HepG2 (cell line): Measurements from ENCODE around the gene TMEM86B. TPM values are rescaled to one million over a fixed set of nuclear protein-coding genes. Genes with fewer than 3 reads are reported as not detected.

Experiments used
- ATAD3A ChIP-seq: sonication (generic); formaldehyde crosslinking; IDR thresholded peaks from 2 replicates; pipeline ENCODE4 v1.4.0; 2020; ENCODE audit warnings: missing genetic modification reagents
- CHCHD3 ChIP-seq: sonication (generic); formaldehyde crosslinking; IDR thresholded peaks from 2 replicates; pipeline ENCODE4 v1.8.0; 2022; ENCODE audit warnings: mild to moderate bottlenecking, missing genetic modification reagents, moderate library complexity
- DNMT3B ChIP-seq: conservative IDR thresholded peaks from 2 replicates; pipeline ENCODE4 v1.6.1; 2016; ENCODE audit warnings: missing biosample characterization, control low read depth
- KLF16 ChIP-seq, 2 experiments: sonication (generic) in 1 of 2; formaldehyde crosslinking in 1 of 2; IDR thresholded peaks; 2 replicates each; pipeline versions ENCODE4 v1.6.1 to v1.8.0; 2016 to 2023; ENCODE audit warnings: missing genetic modification reagents in 2 of 2, missing compliant biosample characterization in 1 of 2
- PAX8 ChIP-seq: sonication (generic); formaldehyde crosslinking; IDR thresholded peaks from 2 replicates; pipeline ENCODE4 v1.8.0; 2022; ENCODE audit warnings: mild to moderate bottlenecking, missing genetic modification reagents, borderline replicate concordance
- SIX4 ChIP-seq: sonication (generic); formaldehyde crosslinking; IDR thresholded peaks from 2 replicates; pipeline ENCODE4 v1.4.0; 2020; ENCODE audit warnings: missing genetic modification reagents
- ZNF383 ChIP-seq: sonication (generic); formaldehyde crosslinking; IDR thresholded peaks from 2 replicates; pipeline ENCODE4 v1.4.0; 2020; ENCODE audit warnings: missing genetic modification reagents, mild to moderate bottlenecking, borderline replicate concordance
- ZNF775 ChIP-seq: sonication (generic); formaldehyde crosslinking; IDR thresholded peaks from 2 replicates; pipeline ENCODE4 v1.4.0; 2020; ENCODE audit warnings: missing genetic modification reagents, mild to moderate bottlenecking, moderate library complexity, borderline replicate concordance
- polyA plus RNA-seq, 8 experiments: library from polyadenylated mRNA; depleted of rRNA in 3 of 8; stranded (reverse) in 7 of 8; unstranded in 1 of 8; fragments of >200 nt; fragmentation: Illumina TruSeq in 4 of 8; extraction: Trizol in 4 of 8; gene quantifications; 2 replicates each; pipeline versions ENCODE4 v1.2.1 to v1.2.3, GENCODE V29; 2011 to 2016; ENCODE audit warnings: low read depth in 4 of 8, missing spikeins in 1 of 8, mixed read lengths in 1 of 8; ENCODE audit not compliant: insufficient read depth in 1 of 8
- total RNA-seq, 5 experiments: library from RNA; depleted of rRNA; stranded (reverse); fragments of >200 nt; fragmentation: Illumina TruSeq; extraction: Trizol; gene quantifications; 2 replicates each; pipeline ENCODE4 v1.2.3, GENCODE V29; 2016; ENCODE audit warnings: low read depth in 1 of 5
- TF ChIP-seq, protein P1 (sequence below): sonication (generic); formaldehyde crosslinking; IDR thresholded peaks from 2 replicates; pipeline ENCODE4 v1.8.1; 2022; ENCODE audit warnings: low read depth, mild to moderate bottlenecking, missing genetic modification reagents
- TF ChIP-seq, protein P2 (sequence below): sonication (generic); formaldehyde crosslinking; IDR thresholded peaks from 2 replicates; pipeline ENCODE4 v1.9.0; 2021; ENCODE audit warnings: mild to moderate bottlenecking, missing genetic modification reagents
- TF ChIP-seq, protein P3 (sequence below): sonication (generic); formaldehyde crosslinking; IDR thresholded peaks from 2 replicates; pipeline ENCODE4 v1.9.0; 2022; ENCODE audit warnings: missing genetic modification reagents, mild to moderate bottlenecking, borderline replicate concordance
- TF ChIP-seq, protein P4 (sequence below): sonication (generic); formaldehyde crosslinking; IDR thresholded peaks from 2 replicates; pipeline ENCODE4 v1.4.0; 2020; ENCODE audit warnings: mild to moderate bottlenecking, missing genetic modification reagents
- TF ChIP-seq, protein P5 (sequence below): sonication (generic); formaldehyde crosslinking; conservative IDR thresholded peaks from 2 replicates; pipeline ENCODE4 v1.4.0; 2020; ENCODE audit warnings: missing genetic modification reagents

The TMEM86B gene
- total and polyA plus RNA-seq, 2 of the 13 experiments (the other 11 are each of a cell fraction or from before 2014, with no cell fraction given), result 7.7 to 9.6 TPM

DNA sequence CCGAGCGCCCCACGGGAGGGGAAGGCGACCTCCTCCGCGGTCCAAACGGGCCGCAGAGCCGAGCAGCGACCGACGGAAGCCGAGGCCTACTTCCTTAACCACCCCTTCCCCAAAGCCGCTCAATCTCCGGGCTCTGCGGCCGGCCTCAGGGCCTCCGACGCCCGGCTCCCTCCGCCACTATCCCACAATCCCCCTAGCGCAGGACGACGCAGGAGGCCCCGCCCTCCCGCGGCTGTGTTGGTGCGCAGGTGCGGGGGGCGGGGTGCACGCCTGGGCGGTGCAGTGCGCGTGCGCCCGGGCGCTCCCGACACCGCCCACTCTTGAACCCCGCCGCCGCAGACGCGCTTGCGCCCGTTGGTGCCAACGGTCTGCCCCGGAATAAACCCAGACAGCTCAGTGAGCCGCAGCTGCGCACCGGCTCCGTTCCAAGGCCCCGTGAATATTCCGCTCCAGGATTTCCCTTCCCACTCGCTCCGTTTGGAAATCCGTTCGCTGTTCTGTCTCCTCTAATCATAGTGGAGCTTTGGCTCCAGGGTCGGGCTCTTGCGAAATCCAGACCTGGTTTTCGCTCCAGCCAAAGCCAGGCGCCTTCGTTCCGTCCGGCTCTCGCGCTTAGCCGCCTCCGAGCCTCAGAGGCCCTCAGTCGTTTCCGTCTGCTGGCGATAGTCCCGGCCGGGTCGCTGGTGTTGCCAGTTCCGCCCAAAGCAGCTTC lies 30.4 kb upstream of the TMEM86B start, which contains the start of gene PPP6R1 (continued):
- TF ChIP-seq, protein P1, sequence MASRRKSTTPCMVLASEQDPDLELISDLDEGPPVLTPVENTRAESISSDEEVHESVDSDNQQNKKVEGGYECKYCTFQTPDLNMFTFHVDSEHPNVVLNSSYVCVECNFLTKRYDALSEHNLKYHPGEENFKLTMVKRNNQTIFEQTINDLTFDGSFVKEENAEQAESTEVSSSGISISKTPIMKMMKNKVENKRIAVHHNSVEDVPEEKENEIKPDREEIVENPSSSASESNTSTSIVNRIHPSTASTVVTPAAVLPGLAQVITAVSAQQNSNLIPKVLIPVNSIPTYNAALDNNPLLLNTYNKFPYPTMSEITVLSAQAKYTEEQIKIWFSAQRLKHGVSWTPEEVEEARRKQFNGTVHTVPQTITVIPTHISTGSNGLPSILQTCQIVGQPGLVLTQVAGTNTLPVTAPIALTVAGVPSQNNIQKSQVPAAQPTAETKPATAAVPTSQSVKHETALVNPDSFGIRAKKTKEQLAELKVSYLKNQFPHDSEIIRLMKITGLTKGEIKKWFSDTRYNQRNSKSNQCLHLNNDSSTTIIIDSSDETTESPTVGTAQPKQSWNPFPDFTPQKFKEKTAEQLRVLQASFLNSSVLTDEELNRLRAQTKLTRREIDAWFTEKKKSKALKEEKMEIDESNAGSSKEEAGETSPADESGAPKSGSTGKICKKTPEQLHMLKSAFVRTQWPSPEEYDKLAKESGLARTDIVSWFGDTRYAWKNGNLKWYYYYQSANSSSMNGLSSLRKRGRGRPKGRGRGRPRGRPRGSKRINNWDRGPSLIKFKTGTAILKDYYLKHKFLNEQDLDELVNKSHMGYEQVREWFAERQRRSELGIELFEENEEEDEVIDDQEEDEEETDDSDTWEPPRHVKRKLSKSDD (CRISPR knock-in tag), result 0 out of 2 replicates have a peak, but pooled peaks have one; percentile 29
- TF ChIP-seq ZNF775 (CRISPR knock-in tag) (no peak), DNMT3B (CRISPR knock-in tag) (peak; percentile 68; the same call in 1 of the 2 replicates), ATAD3A (no peak), KLF16 (CRISPR knock-in tag; IDR thresholded peaks at IDR 0.05) (peak in 1 of 2 experiments; percentile 98; a peak in 2 of 4 replicates), CHCHD3 (no peak), ZNF383 (CRISPR knock-in tag) (no peak), PAX8 (no peak), SIX4 (CRISPR knock-in tag) (no peak)
- TF ChIP-seq, protein P2, sequence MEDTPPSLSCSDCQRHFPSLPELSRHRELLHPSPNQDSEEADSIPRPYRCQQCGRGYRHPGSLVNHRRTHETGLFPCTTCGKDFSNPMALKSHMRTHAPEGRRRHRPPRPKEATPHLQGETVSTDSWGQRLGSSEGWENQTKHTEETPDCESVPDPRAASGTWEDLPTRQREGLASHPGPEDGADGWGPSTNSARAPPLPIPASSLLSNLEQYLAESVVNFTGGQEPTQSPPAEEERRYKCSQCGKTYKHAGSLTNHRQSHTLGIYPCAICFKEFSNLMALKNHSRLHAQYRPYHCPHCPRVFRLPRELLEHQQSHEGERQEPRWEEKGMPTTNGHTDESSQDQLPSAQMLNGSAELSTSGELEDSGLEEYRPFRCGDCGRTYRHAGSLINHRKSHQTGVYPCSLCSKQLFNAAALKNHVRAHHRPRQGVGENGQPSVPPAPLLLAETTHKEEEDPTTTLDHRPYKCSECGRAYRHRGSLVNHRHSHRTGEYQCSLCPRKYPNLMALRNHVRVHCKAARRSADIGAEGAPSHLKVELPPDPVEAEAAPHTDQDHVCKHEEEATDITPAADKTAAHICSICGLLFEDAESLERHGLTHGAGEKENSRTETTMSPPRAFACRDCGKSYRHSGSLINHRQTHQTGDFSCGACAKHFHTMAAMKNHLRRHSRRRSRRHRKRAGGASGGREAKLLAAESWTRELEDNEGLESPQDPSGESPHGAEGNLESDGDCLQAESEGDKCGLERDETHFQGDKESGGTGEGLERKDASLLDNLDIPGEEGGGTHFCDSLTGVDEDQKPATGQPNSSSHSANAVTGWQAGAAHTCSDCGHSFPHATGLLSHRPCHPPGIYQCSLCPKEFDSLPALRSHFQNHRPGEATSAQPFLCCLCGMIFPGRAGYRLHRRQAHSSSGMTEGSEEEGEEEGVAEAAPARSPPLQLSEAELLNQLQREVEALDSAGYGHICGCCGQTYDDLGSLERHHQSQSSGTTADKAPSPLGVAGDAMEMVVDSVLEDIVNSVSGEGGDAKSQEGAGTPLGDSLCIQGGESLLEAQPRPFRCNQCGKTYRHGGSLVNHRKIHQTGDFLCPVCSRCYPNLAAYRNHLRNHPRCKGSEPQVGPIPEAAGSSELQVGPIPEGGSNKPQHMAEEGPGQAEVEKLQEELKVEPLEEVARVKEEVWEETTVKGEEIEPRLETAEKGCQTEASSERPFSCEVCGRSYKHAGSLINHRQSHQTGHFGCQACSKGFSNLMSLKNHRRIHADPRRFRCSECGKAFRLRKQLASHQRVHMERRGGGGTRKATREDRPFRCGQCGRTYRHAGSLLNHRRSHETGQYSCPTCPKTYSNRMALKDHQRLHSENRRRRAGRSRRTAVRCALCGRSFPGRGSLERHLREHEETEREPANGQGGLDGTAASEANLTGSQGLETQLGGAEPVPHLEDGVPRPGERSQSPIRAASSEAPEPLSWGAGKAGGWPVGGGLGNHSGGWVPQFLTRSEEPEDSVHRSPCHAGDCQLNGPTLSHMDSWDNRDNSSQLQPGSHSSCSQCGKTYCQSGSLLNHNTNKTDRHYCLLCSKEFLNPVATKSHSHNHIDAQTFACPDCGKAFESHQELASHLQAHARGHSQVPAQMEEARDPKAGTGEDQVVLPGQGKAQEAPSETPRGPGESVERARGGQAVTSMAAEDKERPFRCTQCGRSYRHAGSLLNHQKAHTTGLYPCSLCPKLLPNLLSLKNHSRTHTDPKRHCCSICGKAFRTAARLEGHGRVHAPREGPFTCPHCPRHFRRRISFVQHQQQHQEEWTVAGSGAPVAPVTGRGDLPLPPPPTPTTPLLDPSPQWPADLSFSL (CRISPR knock-in tag), result no peak
- TF ChIP-seq, protein P3, sequence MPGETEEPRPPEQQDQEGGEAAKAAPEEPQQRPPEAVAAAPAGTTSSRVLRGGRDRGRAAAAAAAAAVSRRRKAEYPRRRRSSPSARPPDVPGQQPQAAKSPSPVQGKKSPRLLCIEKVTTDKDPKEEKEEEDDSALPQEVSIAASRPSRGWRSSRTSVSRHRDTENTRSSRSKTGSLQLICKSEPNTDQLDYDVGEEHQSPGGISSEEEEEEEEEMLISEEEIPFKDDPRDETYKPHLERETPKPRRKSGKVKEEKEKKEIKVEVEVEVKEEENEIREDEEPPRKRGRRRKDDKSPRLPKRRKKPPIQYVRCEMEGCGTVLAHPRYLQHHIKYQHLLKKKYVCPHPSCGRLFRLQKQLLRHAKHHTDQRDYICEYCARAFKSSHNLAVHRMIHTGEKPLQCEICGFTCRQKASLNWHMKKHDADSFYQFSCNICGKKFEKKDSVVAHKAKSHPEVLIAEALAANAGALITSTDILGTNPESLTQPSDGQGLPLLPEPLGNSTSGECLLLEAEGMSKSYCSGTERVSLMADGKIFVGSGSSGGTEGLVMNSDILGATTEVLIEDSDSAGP (CRISPR knock-in tag), result peak; percentile 81; the same call in 1 of the 2 replicates
- TF ChIP-seq, protein P4, sequence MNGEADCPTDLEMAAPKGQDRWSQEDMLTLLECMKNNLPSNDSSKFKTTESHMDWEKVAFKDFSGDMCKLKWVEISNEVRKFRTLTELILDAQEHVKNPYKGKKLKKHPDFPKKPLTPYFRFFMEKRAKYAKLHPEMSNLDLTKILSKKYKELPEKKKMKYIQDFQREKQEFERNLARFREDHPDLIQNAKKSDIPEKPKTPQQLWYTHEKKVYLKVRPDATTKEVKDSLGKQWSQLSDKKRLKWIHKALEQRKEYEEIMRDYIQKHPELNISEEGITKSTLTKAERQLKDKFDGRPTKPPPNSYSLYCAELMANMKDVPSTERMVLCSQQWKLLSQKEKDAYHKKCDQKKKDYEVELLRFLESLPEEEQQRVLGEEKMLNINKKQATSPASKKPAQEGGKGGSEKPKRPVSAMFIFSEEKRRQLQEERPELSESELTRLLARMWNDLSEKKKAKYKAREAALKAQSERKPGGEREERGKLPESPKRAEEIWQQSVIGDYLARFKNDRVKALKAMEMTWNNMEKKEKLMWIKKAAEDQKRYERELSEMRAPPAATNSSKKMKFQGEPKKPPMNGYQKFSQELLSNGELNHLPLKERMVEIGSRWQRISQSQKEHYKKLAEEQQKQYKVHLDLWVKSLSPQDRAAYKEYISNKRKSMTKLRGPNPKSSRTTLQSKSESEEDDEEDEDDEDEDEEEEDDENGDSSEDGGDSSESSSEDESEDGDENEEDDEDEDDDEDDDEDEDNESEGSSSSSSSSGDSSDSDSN, result peak; percentile 76
- TF ChIP-seq, protein P5, sequence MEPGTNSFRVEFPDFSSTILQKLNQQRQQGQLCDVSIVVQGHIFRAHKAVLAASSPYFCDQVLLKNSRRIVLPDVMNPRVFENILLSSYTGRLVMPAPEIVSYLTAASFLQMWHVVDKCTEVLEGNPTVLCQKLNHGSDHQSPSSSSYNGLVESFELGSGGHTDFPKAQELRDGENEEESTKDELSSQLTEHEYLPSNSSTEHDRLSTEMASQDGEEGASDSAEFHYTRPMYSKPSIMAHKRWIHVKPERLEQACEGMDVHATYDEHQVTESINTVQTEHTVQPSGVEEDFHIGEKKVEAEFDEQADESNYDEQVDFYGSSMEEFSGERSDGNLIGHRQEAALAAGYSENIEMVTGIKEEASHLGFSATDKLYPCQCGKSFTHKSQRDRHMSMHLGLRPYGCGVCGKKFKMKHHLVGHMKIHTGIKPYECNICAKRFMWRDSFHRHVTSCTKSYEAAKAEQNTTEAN (CRISPR knock-in tag), result no peak; the same call in 1 of the 2 replicates
